ENCODE measurements around the gene SBK3.

The SBK3 gene

GRCh38 chr19:55492362-55492944 is 52.9 kb downstream of the SBK3 start:
- DNase-seq: no peak
- Histone ChIP-seq H3K23ac (ENCODE audit: low read length) (no peak overlapping the region), H3K79me1 (ENCODE audit: low read length) (peaks cover 20% of the 10 kb centered on the region), H3K4me2 (ENCODE audit: low read length) (no peak overlapping the region), H3K9ac (ENCODE audit: low read length) (no peak overlapping the region), H3K14ac (ENCODE audit: low read length) (no peak overlapping the region), H3K27ac (ENCODE audit: low read depth, low read length) (no peak overlapping the region), H2BK5ac (ENCODE audit: low read depth, low read length, poor library complexity) (no peak overlapping the region), H3K9me3 (ENCODE audit: insufficient read depth, low read depth, low read length) (no peaks in the 10 kb centered on the region), H3K4ac (ENCODE audit: low read depth, low read length) (no peak overlapping the region), H2AK5ac (ENCODE audit: low read length) (peak overlapping the region; percentile 36), H3K79me2 (ENCODE audit: control insufficient read depth, insufficient read depth, low read length, poor library complexity) (peaks cover 5% of the 10 kb centered on the region), H4K91ac (ENCODE audit: low read depth, low read length) (peak overlapping the region; percentile 54), H3K27me3 (ENCODE audit: insufficient read depth, low read length) (no peaks in the 10 kb centered on the region), H4K8ac (ENCODE audit: low read depth, low read length) (no peak overlapping the region), H2BK120ac (ENCODE audit: insufficient read depth, low read length, poor library complexity) (no peak overlapping the region), H2BK12ac (ENCODE audit: low read length) (peak overlapping the region; percentile 55), H3K36me3 (ENCODE audit: control insufficient read depth in 1 of 2, insufficient read depth in 2 of 2, low read length in 2 of 2) (peaks cover 13 to 16% of the 10 kb centered on the region in 2 experiments), H3K18ac (ENCODE audit: low read length) (no peak overlapping the region), H3K4me1 (ENCODE audit: control insufficient read depth in 1 of 2, insufficient read depth in 2 of 2, low read length in 2 of 2) (peaks cover 26 to 37% of the 10 kb centered on the region in 2 experiments), H3K4me3 (ENCODE audit: low read depth, low read length) (no peak overlapping the region), H2AFZ (ENCODE audit: insufficient read depth, low read length, poor library complexity) (no peak overlapping the region), H4K12ac (ENCODE audit: low read depth, low read length) (no peak overlapping the region)
- WGBS (ENCODE audit: extremely low coverage, insufficient coverage, insufficient read length): no CpG with 5 or more reads among the region's 12 CpGs

DNA sequence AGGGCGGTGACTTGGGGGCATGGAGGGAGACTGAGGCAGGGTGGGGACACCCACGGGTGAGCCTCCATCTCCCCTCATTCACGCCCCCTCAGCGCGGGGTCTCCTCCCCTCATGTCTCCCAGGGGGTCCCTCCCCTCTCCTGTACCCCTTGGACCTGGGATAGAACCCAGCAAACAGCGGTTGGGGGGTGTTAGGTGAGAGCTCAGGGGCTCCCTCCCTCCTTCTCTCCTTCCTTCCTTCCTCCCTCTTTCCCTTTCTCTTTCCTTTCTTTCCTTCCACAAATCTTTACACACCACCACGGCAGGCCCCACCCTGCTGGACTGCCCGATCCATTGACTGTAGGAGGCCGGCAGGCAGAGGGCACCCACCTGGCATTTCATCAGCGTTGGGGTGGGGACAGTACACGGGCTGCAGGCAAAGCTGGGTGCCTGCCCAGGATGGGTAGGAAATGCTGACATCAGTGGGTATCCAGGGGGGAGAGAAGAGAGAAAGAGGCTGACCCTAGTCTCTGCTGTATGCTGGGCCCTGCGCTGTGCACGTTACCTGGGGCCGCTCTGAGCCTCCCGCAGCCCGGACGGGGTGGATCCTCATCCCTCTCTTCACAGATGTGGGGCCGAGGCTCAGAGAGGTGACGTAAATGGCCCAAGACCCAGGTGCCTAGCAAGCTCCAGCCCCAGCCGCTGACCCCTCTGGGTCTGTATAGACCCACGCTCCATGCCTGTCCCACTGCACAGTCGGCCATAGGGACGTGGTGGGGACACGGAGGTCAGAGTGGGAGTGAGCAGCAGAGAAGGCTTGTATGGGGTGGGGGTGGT is 53.6 kb downstream of the SBK3 start:
- no CpG with 5 or more reads among the region's 24 CpGs for WGBS (ENCODE audit: extremely low coverage, insufficient coverage, insufficient read length)
- no peaks in the 10 kb centered on the region for H3K27me3 ChIP-seq (ENCODE audit: insufficient read depth, low read length)
- H3K4me2 ChIP-seq (ENCODE audit: low read length): no peak overlapping the region
- no peak overlapping the region for H4K8ac ChIP-seq (ENCODE audit: low read depth, low read length)
- peak overlapping the region; percentile 54 for H4K91ac ChIP-seq (ENCODE audit: low read depth, low read length)
- DNase-seq: no peak
- no peak overlapping the region for H3K9ac ChIP-seq (ENCODE audit: low read length)
- peak overlapping the region; percentile 55 for H2BK12ac ChIP-seq (ENCODE audit: low read length)
- H3K14ac ChIP-seq (ENCODE audit: low read length): no peak overlapping the region
- peaks cover 13 to 16% of the 10 kb centered on the region in 2 experiments for H3K36me3 ChIP-seq (ENCODE audit: control insufficient read depth in 1 of 2, insufficient read depth in 2 of 2, low read length in 2 of 2)
- H3K79me2 ChIP-seq (ENCODE audit: control insufficient read depth, insufficient read depth, low read length, poor library complexity): peaks cover 8% of the 10 kb centered on the region
- no peak overlapping the region for H3K18ac ChIP-seq (ENCODE audit: low read length)
- no peak overlapping the region for H2BK5ac ChIP-seq (ENCODE audit: low read depth, low read length, poor library complexity)
- peaks cover 27% of the 10 kb centered on the region for H3K79me1 ChIP-seq (ENCODE audit: low read length)
- peaks cover 27 to 40% of the 10 kb centered on the region in 2 experiments for H3K4me1 ChIP-seq (ENCODE audit: control insufficient read depth in 1 of 2, insufficient read depth in 2 of 2, low read length in 2 of 2)
- no peak overlapping the region for H3K23ac ChIP-seq (ENCODE audit: low read length)
- H3K9me3 ChIP-seq (ENCODE audit: insufficient read depth, low read depth, low read length): no peaks in the 10 kb centered on the region
- no peak overlapping the region for H4K12ac ChIP-seq (ENCODE audit: low read depth, low read length)
- no peak overlapping the region for H2AFZ ChIP-seq (ENCODE audit: insufficient read depth, low read length, poor library complexity)
- no peak overlapping the region for H2BK120ac ChIP-seq (ENCODE audit: insufficient read depth, low read length, poor library complexity)
- H3K27ac ChIP-seq (ENCODE audit: low read depth, low read length): no peak overlapping the region
- no peak overlapping the region for H3K4me3 ChIP-seq (ENCODE audit: low read depth, low read length)
- peak overlapping the region; percentile 36 for H2AK5ac ChIP-seq (ENCODE audit: low read length)
- H3K4ac ChIP-seq (ENCODE audit: low read depth, low read length): no peak overlapping the region
